ENCODE data around the gene CALML3. TPM values are rescaled to one million over a fixed set of nuclear protein-coding genes. Genes with fewer than 3 reads are reported as not detected.

The CALML3 gene
- polyA plus RNA-seq, 4 donors = 0.19 TPM; not detected in 3

DNA sequence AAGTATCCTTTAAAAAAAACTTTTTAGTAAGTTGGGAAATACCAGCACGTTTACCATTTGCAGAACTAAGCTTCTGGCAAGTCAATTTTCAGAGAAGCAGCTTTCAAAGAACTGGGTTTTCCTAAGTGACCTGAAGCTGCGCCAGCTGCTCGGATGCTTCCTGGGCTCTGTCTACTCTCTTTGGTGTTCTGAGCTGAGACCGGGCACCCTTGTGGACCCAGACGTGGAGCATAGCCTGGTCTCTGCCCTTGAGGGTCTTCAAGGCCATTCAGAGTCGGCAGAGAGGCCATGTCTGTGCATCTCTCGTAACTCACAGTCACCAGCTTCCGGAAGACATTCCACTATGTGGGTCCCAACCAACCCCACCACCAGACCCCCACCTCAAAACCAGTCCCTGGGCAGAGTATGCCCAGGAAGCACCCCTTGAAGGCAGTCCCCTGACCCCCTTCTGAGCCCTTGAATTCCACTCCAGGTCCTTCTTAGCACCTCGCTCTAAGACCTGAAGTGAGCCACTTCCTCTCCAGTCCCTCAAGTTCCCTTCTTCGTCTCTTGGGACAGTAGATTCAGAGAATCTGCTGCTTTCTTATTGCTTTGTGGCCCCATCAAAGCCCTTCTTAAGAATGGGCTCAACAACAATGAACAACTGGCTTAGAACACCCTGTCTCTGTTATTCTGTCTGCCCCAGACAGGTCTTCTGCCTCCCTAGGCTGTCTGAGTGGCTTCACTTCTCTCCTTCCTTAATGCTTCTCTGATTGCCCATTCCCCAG is 33.9 kb upstream of the CALML3 start:
- no peak for DNase-seq (ENCODE audit: low read depth in 4 of 4, low spot score in 3 of 4)

DNA sequence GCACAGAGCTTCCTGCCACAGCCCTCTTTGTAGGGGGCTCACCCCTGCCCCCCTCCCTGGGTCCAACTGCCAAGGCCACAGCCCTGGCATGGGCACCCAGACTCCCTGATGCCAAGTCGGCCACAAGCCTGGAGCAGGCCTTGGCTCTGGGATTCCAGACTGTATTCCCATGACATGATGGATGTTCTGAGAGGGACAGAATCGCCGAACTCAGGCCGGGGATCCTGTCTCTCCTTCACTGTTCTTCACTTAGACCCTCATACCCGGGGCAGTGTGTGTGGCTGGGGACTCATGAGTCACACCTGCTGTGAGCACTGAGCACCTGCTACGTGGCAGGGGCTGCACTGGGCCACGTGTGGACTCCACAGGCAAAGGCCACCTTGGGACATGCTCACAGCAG is 33.3 kb upstream of the CALML3 start:
- no peak for DNase-seq (ENCODE audit: low read depth in 4 of 4, low spot score in 3 of 4)

DNA sequence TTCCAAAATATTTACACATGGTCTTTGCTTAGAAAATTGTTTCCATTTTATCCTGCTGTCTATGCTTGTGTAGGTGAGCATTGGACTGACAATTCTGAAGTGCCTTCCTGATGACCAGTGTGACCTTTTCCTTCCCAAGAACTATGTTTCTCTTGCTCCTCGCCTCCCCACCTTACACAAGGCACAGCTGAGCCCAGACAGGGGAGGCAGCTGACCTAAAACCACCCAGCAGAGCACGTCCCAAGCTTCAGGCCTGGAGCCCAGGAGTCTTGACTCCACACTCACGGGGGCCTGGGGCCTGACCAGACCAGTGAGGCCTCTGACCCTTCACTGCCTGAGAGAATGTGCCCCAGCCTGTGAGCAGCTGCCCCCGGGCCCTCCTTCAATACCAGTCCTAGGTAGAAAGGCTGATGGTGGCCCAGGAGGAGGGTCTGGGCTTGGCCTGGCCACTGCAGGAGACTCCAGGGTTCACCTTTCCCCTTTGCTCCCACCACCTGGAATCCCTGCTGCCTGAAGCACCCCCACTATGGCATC is 32.4 kb upstream of the CALML3 start:
- DNase-seq (ENCODE audit: low read depth in 4 of 4, low spot score in 3 of 4) = no peak

GRCh38 chr10:5492929-5493576 is 31.7 kb upstream of the CALML3 start:
- no peak for DNase-seq (ENCODE audit: low read depth in 4 of 4, low spot score in 3 of 4)

- DNase-seq (ENCODE audit: low read depth in 4 of 4, low spot score in 3 of 4) = no peak
These were observed 31.1 kb upstream of the CALML3 start for GRCh38 chr10:5493691-5494090.

DNA sequence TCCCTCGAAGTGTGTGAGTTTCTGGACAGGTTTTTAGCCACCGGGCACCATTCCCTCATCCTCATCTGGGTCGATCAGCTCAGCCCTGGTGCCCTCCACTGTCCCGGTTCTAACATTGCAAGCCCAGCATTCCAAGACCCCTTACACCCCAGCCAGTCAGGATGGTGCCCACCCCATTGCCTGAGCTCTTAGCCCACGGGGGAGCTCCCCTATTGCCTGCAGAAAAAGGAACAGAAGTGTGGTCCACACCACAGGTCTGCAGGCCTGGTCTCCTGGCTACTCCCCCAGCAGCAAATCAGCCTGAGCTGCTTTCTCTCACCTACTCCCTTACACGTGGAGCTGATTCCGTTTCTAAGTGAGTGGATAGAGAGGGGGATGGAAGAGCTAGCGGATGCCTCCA is 30.1 kb upstream of the CALML3 start:
- no peak for DNase-seq (ENCODE audit: low read depth in 4 of 4, low spot score in 3 of 4)

DNA sequence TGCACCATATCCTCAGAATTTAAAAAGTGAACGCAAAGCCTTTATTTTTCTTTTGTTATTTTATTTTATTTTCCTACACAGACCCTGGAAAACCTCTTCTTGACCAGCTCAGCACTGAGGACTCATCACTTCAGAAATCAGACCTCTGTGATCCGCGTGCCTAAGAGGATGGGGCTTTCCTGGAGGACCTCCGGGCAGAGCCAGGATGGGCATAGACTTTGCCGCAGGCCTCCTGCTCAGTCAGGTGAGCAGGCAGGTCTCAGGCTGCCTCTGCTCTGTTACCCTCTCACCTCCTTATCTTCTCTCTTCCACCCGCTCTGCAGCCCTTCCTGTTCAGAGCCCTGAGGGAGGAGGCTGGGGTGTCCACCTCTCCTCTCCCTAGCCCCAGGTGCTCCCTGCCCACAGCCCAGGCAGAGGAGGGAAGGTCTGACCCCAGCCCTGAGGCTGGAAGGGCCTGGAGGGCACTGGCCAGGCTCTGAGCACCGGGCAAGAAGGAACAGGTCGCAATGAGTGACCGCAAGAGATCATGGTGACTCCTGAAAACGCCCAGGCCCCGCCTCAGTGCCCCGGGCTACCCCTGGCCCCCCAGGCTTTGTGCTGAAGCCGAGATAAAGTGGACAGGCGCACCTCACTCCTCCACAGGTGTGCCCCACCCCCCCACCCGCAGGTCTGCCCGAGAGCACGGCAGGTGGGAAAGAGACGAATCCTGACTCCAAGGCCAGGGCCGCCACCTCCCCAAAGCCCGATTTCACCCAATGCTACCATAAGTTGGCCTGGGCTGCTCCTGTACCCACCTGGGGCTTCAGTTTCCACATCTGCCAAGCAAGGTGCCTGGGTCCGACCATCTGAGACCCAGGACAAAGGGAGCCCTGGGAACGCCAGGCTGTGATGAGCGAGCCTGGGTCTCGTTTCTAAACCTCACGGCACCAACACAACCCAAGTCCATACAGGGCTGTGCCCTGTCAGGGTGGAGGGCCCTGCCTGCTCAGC is 28.2 kb upstream of the CALML3 start:
- no peak for DNase-seq (ENCODE audit: low read depth in 4 of 4, low spot score in 3 of 4)

GRCh38 chr10:5497289-5497688 is 27.5 kb upstream of the CALML3 start:
- DNase-seq (ENCODE audit: low read depth in 4 of 4, low spot score in 3 of 4) = no peak

DNA sequence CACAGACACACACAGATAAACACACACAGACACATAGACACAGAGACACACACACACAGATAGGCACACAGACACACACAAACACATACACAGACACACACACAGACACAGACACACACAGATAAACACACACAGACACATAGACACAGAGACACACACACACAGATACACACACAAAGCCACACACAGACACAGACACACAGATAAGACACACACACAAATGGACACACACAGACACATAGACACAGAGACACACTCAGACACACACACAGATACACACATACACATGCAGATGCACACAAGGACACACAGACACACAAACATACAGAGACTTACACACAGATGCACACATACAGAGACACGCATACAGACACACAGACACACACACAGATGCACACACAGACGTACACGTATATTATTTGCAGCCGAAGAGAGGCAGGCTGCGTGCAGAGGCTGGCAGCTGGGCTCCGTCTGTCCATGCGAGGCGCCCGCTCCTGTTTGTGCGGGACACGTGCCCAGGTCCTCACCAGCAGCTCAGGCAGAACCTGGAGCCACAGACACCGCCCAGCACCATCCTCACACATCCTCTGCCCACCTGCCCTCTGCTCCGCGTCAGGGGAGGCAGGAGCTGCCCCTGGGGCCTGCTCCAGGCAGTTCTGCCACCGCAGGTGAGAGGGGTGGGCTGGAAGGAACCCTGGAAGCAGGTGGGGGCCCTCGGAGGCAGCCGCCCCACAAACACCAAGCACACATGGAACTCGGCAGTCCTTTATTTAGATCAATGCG is 26.6 kb upstream of the CALML3 start:
- no peak for DNase-seq (ENCODE audit: low read depth in 4 of 4, low spot score in 3 of 4)

- DNase-seq (ENCODE audit: low read depth in 4 of 4, low spot score in 3 of 4) = no peak
These were observed 25.8 kb upstream of the CALML3 start for GRCh38 chr10:5498791-5499492.

GRCh38 chr10:5499493-5500140 is 25.1 kb upstream of the CALML3 start, which contains the start of gene CALML5:
Gene CALML5, minus strand, starts transcription at chr10:5499570. Its CDS starts 132 bp downstream, at chr10:5499438.
- DNase-seq (ENCODE audit: low read depth in 4 of 4, low spot score in 3 of 4) = no peak

DNA sequence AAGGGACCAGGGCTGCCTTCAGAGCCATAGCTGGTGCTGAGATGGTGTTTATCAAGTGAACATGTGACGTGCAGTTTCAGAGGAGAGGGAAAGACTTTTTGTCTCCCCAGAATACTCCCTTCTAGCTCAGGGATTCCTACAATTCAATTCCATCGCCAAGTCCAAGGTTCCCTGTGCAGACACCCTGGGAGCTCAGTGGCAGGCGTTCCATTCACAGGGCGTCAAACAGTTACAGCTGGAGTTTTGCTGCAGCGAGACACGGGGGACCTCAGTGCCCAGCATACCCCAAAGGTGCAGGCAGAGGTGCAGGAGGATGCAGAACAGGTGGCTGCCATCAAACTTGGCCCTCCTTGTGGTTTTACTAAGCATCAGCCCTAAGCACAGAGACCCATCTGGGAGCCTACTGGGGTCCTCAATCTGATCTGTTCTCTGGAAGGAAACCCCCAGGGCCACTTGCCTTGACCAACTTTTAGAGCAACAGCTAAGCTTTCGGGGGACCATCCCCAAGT is 24.5 kb upstream of the CALML3 start:
- no peak for DNase-seq (ENCODE audit: low read depth in 4 of 4, low spot score in 3 of 4)

DNA sequence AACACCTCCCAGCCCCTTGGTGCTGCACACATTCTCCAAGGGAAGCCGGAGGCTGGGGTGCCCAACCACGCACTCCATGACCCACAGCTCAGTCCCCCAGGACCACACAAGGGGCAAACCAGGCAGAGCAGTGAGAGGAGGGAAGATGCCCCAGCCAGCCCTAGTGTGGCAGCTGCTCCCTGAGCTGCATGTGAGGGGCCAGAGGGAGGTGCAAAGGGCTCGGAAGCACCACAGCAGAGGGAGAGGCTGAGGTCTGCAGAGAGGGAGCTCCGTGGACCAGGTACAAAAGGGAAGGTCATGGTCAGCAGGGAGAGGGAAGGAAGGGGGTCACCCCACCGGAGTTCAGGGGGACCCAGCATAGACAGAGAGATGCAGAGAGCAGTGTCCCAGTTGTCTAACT is 23.9 kb upstream of the CALML3 start:
- no peak for DNase-seq (ENCODE audit: low read depth in 4 of 4, low spot score in 3 of 4)

DNA sequence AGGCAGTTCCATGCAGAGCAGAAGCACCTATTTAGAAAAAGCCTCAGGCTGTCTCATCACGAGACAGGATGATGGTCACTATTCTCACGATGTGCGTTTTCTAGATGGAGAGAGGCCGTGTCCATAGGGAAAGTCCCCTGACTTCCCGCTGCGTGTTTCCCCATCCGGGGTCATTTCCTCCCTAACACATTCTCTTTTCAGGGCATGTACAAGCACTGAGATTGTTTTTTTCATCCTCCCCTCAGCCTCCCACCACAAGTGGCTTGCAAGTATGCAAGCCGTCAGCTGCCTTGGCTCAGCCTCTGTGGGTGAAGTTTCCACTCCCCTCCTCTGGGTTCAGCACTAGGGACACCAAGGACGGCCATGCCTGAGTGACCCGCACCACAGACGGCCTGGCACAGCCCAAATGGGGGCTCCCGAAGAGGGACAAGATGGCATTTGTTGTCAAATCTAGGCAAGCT is 22.7 kb upstream of the CALML3 start:
- DNase-seq (ENCODE audit: low read depth in 4 of 4, low spot score in 3 of 4) = peak in 1 of 4 donors; percentile 31

GRCh38 chr10:5502571-5503476 is 21.9 kb upstream of the CALML3 start:
- no peak for DNase-seq (ENCODE audit: low read depth in 4 of 4, low spot score in 3 of 4)

DNA sequence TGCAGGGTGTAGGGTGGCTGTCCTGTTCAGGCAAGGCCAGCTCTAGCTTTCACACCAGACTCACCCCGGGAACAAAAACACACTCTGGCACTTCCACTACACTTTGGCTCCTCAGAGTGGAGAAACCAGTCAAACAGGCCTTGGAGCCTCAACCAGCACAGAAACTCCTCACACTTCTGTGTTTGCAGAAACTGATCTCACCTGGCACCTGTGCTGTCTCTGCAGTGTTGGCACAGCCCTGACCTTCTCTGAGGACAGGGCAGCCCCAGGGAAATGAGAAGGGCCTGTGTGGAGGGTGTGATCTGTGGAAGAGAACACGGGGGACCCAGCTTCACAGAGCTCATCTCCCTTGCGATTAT is 21.3 kb upstream of the CALML3 start:
- peak; percentile 29 to 43 (median 40) for DNase-seq (ENCODE audit: low read depth in 4 of 4, low spot score in 3 of 4)
